Central memory CD4-positive, alpha-beta T cell (primary cell): ENCODE data around the gene MAN1C1.
"Not testable (repeated sequence)": the region's sequence is repeated elsewhere in the genome, so short reads cannot be mapped to it uniquely, and the experiment has no call there.

Experiments
- DNase-seq: peaks from one replicate; pipeline ENCODE4 v3.0.0; 2022

The MAN1C1 gene

DNA sequence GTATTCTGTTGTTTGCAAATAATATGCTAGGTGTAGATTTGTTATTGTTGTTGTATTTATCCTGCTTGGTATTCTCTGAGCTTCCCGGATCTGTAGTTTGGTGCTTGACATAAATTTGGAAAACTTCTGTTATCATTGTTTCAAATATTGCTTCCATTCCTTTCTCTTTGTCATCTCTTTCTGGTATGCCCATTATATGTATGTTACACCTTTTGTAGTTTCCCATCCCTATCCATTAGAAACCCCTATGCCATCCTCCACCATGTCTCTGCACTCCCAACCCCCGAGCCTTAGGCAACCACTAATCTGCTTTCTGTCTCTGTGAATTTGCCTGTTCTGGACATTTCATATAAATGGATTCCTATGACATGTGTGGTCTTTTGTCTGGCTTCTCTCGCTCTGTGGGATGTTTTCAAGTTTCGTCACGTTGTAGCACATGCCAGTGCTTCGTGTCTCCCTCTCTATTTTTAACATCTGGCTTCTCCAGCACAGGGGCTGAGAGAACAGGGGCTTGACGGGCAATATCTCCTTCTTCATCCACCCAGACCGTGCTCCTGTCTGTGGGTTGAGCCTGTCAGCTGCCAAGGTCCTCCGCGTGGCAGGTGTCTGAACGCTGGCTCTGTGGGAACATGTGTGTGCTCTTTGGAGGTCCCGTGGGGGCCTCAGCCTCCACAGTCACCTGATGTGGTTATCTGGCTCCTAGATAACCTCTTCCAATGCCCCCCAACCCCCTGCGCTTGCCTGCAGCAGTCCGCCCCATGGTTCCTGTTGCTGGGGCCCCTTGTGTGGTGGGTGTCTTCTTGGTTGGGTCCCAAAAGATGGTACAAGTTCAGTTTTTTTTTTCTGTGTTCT lies 32.8 kb upstream of the MAN1C1 start:
- no peak for DNase-seq

DNA sequence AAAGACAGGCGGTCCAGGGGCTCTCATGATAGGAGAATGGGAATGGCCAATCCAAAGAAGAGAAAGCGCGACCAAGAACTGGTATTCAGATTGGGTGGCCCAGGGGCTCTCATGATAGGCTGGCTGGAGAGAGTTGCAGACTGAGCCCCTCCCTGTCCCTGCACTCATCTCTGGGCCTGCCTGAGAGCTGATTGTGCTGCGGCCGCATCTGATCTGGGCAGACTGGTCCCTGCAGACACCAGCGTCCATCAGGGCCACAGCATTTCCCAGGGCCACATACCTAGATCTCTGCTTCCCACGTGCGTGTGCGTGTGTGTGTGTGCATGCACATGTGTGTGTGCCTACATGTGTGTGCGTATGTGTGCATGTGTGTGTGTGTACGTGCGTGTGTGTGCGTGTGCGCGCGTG lies 30.4 kb upstream of the MAN1C1 start:
- DNase-seq, result no peak

DNA sequence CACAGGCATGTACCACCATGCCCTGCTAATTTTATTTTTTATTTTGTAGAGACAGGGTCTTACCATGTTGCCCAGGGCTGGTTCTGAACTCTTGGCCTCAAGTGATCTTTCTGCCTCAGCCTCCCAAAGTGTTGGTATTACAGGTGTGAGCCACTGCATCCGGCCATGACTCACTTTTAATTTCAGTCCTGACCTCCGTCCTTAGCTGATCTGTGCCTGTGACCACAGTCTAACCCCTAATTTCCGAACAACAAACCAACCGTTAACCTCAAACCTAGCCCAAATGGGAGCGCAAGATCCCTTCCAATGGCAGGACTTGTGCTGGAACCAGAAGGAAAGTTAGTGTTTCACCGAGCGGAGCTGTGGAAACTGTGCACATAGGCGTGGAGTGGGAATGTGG lies 29.3 kb upstream of the MAN1C1 start:
- no peak for DNase-seq

DNA sequence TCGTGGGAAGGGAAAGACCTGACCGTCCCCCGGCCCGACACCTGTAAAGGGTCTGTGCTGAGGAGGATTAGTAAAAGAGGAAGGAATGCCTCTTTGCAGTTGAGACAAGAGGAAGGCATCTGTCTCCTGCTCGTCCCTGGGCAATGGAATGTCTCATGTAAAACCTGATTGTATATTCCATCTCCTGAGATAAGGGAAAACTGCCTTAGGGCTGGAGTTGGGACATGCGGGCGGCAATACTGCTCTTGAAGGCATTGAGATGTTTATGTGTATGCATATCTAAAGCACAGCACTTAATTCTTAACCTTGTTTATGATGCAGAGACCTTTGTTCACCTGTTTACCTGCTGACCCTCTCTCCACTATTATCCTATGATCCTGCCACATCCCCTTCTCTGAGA lies 28.4 kb upstream of the MAN1C1 start:
- not testable (repeated sequence) for DNase-seq

DNA sequence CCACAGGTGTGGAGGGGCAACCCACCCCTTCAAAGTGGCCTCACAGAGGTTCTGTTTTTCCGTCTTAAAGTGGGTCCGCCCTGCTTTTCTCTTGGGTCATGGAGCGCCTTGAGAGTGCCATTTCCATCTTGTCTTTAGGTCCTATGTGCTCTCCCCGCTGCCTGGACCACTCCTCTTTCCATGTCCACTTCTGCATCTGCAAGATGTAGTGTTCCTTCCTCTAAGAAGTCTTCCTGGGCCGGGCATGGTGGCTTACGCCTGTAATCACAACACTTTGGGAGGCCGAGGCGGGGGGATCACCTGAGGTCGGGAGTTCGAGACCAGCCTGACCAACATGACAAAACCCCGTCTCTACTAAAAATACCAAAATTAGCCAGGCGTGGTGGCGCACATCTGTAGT lies 27.8 kb upstream of the MAN1C1 start:
- not testable (repeated sequence) for DNase-seq

DNA sequence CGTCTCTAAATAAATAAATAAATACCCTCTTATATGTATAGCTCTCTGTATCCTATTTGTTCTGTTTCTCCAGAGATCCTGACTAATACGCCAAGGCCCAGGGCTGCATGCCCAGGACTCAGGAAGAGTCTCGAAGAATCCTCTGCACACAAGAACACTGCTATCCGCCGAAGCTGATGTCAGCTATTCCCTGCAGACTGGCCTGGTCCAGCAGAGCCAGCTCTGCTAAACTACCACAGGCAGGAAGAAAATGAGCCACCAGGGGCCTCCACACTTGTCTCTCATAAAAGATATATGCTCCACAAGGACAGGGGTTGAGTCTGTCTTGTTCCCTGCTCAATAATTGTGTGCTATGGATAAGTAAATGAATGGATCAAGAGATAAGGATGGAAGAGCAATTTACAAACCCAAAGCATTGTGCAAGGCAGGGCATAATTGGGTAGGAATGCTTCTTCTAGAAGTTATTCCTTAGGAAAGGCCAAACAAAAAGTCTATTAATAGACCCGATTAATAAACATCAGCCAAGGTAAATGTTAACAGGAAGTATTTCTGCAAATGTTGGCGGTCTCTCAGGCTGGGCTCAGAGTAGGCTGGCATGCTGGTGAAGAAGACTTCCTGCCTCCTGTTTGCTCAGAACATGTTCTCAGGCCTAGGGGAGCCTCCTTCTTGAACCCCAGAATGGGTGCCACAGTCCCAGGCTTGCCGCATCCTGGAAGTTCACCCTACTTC lies 26.3 kb upstream of the MAN1C1 start:
- DNase-seq, result no peak

DNA sequence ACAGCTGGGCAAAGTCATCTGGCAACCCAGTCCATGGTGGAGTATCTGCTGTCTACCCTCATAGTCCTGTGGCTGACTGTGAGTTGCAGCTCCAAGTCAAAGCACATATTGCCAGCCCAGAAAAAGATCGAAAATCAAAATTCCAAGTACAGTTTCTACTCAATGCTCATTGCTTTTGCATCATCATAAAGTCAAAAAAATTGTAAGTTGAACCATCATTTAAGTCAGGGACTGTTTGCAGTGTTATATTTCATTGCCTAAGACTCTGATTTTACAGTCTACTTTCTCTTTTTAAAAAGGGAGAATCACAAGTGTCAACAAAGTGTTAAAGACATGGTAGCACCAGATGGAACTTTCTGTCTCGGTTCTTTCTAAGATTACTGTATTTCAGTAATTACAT lies 22.7 kb upstream of the MAN1C1 start:
- no peak for DNase-seq

DNA sequence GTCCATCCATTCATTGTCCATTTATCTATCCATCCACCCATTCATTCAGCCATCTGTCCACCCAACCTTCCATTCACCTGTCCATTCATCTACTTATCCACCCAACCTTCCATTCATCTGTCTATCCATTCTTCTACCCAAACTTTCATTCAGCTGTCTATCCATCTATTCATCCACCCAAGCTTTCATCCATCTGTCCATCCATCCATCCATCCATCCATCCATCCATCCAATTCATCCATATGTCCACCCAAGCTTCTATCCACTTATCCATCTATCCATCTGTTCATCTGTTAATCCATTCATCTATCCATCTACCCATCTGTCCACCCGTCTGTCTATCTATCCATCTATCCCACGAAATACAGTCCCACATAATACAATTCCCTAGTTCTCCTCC lies 21.6 kb upstream of the MAN1C1 start:
- no peak for DNase-seq

DNA sequence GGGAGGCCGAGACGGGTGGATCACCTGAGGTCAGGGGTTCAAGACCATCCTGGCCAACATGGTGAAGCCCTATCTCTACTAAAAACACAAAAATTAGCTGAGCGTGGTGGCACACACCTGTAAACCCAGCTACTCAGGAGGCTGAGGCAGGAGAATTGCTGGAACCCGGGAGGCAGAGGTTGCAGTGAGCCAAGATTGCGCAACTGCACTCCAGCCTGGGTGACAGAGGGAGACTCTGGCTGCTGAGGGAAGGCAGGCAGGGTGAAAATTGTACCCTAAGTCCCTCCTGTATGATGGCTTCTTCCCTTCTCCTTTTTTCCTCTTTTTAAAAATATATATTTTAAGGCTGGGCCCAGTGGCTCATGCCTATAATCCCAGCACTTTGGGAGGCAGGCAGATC lies 19.9 kb upstream of the MAN1C1 start:
- DNase-seq, result not testable (repeated sequence)

DNA sequence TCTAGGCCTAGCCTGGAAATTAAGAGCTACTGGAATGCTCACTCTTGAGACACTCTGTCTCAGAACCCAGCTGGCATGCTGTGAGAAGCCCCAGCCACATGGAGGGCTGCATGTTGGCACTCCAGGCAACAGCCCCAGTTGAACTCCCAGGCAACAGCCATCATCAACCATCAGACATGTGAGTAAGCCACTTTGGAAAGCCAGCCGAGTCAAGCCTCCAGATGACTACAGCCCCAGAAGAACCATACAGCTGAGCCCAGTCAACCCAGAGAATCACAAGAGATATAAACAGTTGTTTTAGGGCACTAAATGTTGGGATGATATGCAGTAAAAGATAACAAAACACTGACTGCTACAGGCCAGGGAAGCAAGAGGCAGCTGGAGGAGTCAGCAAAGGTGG lies 17.7 kb upstream of the MAN1C1 start:
- no peak for DNase-seq

DNA sequence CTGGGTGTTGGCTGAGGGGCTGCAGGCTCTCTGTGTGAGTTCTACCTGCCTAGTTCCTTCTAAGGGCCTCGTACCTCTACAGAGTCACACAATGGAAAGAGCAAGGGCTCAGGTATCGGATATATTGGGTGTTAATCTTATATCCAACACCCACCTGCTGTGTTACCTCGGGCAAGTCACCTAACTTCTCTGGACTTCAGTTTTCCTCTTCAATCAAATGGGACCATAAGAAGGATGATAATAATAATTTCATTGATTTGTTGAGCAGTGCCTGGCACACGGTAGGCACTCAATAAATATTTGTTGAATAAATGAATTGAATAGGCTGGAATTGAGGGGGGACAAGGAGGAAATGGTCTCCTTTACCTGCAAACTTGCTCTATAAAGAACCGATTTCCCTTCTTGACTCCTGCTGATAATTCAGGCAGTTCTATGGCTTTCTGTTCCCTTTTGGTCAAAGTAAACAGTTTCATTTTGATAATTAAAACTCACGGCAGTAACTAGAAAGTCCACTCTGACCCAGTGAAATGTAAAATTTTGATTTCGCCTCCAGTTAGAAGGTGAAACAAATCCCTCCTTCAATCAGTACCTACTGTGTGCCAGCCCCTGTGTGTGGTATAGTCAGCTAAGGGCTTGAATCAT lies 16.5 kb upstream of the MAN1C1 start:
- no peak for DNase-seq

DNA sequence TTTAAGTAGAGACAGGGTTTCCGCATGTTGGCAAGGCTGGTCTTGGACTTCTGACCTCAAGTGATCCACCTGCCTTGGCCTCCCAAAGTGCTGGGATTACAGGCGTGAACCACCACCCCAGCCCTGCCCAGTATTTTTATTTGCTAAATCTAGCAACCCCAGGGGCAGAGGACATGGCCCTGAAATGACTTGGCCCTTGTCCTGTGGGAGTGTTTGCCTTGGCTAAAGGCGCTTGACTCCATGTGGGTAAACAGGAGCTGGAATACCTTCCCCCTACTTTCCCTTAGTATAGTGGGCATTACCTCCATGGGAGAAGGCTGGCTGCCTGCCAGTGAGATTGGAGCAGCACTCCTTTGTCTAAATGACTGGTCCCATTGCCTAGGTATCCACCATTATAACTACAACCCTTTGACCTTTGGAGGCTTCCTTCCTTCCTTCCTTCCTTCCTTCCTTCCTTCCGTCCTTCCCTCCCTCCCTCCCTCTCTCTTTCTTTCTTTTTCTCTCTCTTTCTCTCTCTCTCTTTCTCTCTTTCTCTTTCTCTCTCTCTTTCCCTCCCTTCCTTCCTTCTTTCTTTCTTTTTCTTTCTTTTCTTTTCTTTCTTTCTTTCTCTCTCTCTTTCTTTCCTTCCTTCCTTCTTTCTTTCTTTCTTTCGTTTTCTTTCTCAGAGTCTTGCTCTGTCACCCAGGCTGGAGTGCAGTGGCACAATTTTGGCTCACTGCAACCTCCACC lies 15.5 kb upstream of the MAN1C1 start:
- DNase-seq, result not testable (repeated sequence)

DNA sequence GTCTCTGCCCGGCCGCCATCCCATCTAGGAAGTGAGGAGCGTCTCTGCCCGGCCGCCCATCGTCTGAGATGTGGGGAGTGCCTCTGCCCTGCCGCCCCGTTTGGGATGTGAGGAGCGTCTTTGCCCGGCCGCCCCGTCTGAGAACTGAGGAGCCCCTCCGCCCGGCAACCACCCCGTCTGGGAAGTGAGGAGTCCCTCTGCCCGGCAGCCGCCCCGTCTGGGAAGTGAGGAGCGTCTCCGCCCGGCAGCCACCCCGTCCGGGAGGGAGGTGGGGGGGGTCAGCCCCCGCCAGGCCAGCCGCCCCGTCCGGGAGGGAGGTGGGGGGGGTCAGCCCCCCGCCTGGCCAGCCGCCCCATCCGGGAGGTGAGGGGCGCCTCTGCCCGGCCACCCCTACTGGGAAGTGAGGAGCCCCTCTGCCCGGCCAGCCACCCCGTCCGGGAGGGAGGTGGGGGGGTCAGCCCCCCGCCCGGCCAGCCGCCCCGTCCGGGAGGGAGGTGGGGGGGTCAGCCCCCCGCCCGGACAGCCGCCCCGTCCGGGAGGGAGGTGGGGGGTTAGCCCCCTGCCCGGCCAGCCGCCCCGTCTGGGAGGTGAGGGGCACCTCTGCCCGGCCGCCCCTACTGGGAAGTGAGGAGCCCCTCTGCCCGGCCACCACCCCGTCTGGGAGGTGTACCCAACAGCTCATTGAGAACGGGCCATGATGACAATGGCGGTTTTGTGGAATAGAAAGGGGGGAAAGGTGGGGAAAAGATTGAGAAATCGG lies 12.6 kb upstream of the MAN1C1 start:
- not testable (repeated sequence) for DNase-seq

DNA sequence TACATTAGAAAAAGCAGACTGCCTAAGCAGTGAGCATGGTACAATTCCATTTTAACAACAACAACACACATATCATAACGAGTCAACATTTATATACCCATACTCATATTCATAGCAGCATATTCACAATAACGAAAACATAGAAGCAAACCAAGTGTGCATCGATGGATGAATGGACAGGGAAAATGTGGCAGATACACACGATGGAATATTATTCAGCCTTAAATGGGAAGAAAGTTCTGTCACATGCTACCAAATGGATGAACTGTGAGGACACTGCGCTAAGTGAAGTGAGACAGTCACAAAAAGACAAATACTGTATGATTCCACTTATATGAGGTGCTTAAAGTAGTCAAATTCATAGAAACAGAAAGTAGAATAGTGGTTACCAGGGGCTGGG lies 9.5 kb upstream of the MAN1C1 start:
- no peak for DNase-seq

DNA sequence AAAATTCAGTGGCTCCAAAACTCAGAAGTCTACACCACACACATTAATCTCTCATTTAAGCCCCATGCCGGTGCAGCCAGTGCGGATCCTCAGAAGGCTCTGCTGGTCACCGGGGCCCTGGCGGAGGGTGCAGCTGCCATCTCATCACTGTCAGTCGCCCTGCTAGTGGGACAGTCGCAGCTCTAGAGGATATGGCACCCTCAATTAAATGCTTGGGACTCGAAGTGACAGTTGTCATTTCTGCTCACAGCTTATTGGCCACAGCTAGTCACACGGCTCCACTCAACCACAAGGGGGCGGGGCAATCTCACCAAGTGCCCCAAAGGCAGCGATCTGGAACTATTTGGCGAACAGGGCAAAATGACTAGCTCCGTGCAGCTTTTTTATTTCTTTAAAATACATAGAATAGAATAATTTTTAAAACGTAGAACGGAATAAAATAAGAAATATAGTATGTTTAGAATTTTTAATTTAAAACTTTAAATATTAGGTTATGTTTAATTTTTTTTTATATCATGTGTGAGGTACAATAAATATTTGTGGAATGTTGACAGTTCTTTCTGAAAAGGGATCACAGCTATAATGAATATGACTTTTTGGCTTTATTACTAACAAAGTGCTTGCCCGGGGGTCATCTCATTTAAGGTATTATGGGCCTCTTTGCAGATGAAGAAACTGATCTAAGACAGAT lies 8.0 kb upstream of the MAN1C1 start:
- peak; percentile 82 for DNase-seq

DNA sequence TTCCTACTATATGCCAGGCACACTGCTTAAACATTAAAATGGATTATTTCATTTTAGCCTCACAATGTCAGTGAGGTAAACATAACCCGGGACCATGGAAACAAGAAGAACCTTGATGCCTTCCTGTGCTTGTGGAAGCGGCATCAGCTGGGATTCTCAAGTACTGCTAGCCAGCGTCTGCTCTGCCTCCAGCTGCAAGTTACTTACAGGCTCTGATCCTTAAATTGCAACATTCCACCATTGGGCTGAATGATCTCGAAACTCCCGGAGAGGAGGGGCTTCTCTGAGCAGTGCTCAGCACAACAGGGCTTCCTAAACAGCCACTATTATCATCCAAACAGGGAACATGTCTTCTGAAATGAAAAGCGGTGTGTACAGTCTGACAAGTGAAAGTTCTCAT lies 6.7 kb upstream of the MAN1C1 start:
- no peak for DNase-seq

DNA sequence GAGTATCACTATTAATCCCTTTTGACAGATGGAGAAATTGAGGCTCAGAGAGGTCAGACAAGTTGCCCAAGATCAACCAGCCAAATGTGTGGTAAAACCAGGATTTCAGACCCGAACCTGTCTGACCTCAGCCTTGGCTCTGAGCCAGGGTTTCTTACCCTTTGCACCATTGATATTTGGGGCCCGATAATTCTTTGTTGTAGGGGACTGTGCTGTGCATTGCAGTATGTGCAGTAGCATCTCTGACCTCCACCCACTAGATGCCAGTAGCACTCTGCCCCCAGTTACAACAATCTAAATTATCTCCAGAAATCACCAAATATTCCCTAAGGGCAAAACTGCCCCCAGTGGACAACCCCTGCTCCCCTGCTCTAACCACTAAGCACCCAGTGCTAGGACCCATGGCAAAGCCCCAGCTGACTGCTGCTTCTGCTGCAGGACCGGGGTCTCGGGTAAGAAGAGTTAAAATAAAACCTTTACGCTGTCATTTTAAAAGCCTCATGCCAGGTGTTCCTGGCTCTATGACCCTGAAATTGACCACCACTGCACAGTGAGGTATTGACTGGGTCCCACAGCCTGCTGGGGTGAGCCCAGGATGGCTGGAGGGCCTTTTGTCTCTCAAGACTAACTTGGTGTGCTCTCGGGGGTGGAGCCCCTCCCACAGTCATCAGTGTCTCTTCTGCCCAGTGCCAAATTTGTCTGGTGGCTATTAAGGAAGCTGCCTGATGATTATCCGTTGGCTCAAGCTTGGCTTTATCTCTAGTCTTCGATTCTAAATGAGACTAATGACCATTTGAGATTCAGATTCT lies 5.6 kb upstream of the MAN1C1 start:
- DNase-seq, result no peak

DNA sequence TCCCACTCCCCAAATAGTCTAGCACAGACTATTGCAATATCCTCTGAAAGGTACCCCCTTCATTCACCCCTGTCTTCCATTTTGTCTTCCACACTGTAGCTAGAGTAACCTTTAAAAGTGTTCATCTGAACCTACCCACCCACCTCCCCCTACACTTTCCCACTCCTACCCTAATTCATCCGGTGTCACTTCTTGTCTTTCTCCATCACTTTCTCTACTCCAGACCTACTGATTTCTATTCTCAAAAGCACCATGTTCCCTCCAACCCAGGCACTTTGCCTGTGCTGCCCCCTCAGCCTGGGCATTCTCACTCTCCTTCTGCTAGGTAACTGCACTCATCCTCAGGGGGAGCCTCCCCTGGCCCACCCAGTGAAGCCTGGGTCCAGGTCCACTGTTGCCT lies 4.7 kb upstream of the MAN1C1 start:
- DNase-seq, result no peak

DNA sequence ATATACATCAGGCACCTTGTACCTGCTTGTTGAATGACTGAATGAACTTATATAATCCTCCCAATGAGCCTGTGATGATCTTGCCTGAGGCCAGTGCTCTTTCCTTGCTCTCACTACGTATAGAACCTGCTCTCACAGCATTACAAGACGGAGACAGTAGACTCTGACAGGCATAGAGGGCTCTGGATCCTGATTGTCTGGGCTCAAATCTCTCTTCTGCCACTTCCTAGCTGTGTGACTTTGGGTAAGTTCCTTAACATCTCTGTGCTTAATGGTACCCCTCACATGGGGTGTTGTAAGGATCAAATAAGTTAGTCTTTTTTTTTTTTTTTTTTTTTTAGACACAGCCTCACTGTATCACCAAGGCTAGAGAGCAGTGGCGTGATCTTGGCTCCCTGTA lies 4.2 kb upstream of the MAN1C1 start:
- no peak for DNase-seq

DNA sequence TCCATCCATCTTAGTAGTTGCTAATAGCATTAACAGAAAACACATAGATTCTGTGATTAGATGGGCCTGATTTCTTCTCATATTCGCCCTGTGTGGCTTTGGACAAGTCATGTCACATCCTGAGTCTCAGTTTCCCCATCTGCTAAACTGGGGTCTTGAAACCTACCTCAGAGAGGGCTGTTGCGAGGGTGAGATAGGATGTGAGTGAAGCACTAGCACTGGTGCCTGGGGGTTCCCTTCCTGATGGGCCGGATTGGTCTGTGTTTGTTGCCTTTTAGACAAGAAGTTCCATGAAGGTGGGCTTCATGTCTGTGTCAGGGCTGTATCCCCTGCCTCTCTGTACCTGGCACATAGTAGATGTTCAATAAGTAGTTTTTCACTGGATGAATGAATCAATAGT lies 3.5 kb upstream of the MAN1C1 start:
- DNase-seq, result no peak
